Mesodermal cell (in vitro differentiated cells): ENCODE measurements around the gene SERPINE1.

Experiments
- H3K27ac ChIP-seq: 2 replicates; pipeline ENCODE4 v1.7.0; 2013; ENCODE audit warnings: mild to moderate bottlenecking, low read depth, low read length, moderate library complexity; ENCODE audit not compliant: severe bottlenecking
- H3K36me3 ChIP-seq: 2 replicates; pipeline ENCODE4 v1.7.1; 2013; ENCODE audit warnings: mild to moderate bottlenecking, low read length, moderate library complexity; ENCODE audit not compliant: control insufficient read depth, insufficient read depth
- H3K4me1 ChIP-seq: one replicate; pipeline ENCODE4 v1.7.1; 2013; ENCODE audit warnings: mild to moderate bottlenecking, low read length; ENCODE audit not compliant: insufficient read depth, control insufficient read depth, poor library complexity, severe bottlenecking
- H3K4me3 ChIP-seq: 2 replicates; pipeline ENCODE4 v1.7.0; 2013; ENCODE audit warnings: low read length, control low read depth, mild to moderate bottlenecking; ENCODE audit not compliant: insufficient read depth, poor library complexity, severe bottlenecking; ENCODE audit errors: extremely low read depth
- H3K9me3 ChIP-seq: 2 replicates; pipeline ENCODE4 v1.7.1; 2013; ENCODE audit warnings: mild to moderate bottlenecking, low read length, moderate library complexity; ENCODE audit not compliant: control insufficient read depth
- WGBS, 2 experiments: methylation state at CpG; one replicate each; pipeline ENCODE4 v1.1.5; 2013; ENCODE audit warnings: missing lambda C conversion rate in 2 of 2; ENCODE audit not compliant: insufficient coverage in 2 of 2; 5-methylcytosine and 5-hydroxymethylcytosine counted together

Gene SERPINE1

DNA sequence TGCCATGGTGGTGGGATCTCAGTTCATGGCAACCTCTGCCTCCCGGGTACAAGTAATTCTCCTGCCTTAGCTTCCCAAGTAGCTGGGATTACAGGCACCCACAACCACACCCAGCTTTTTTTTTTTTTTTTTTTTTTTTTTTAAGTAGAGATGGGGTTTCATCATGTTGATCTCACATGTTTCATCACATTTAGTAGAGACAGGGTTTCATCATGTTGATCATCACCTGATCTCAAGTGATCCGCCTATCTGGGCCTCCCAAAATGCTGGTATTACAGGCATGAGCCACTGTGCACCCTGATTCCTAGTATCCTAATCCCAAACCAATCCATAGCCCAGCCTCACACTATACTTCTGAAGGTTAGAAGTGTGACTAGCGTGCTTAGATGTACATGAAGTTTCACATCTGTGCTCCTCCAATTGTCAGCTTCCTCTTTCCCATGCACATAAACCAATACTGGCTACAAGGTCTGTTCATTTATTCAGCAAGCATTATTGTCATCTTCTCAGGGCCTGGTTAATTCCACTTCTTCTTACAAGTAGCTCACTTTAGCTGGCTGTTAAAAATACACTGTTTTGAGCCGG is 60.0 kb downstream of the SERPINE1 start:
- no peaks in the 10 kb centered on the region for H3K36me3 ChIP-seq
- no peak overlapping the region for H3K4me3 ChIP-seq
- H3K4me1 ChIP-seq = no peaks in the 10 kb centered on the region
- H3K27ac ChIP-seq = no peak overlapping the region
- no peaks in the 10 kb centered on the region for H3K9me3 ChIP-seq
- 91 to 100% methylated on average over 3 of the region's 4 CpGs for WGBS, 2 experiments
